IMR-90 (cell line): ENCODE results near the gene TAF11L11. TPM values are rescaled to one million over a fixed set of nuclear protein-coding genes. Genes with fewer than 3 reads are reported as not detected.
"Not testable (repeated sequence)": the region's sequence is repeated elsewhere in the genome, so short reads cannot be mapped to it uniquely, and the experiment has no call there.

ENCODE experiments used
- ATAC-seq: fragments of 200-7000 bp; cut with Tn5 transposase; 2 replicates; pipeline ENCODE4 v1.9.1; 2020; ENCODE audit warnings: low read depth, mild to moderate bottlenecking, moderate library complexity
- Bru-seq: library from RNA; stranded (reverse); fragments of 400-500 nt; gene quantifications from one replicate; lab custom pipeline; 2021; lab: Mats Ljungman, UMichigan
- BruChase-seq, 2 experiments: library from RNA; stranded (reverse); fragments of 400-500 nt; gene quantifications; one replicate each; lab custom pipeline; 2021; lab: Mats Ljungman, UMichigan
- BruUV-seq: library from RNA; stranded (reverse); fragments of 400-500 nt; replicated peaks from 2 replicates; lab custom pipeline; 2021; lab: Mats Ljungman, UMichigan
- CTCF ChIA-PET: fragments of 300-600 bp; formaldehyde crosslinking; extraction: SDS; loops from one replicate; lab custom pipeline; 2021; ENCODE audit warnings: antibody characterized with exemption; lab: Yijun Ruan, JAX
- POLR2A ChIA-PET: fragments of 300-600 bp; sonication (Branson Sonifier 250); formaldehyde crosslinking; loops from one replicate; lab custom pipeline; 2022; ENCODE audit warnings: antibody characterized with exemption; ENCODE audit not compliant: unreplicated experiment; lab: Charles Lee
- DNase-seq: peaks from one replicate; pipeline ENCODE4 v3.0.0; 2013
- H2AFZ ChIP-seq: replicated peaks from 2 replicates; pipeline ENCODE3; 2013; ENCODE audit warnings: low read length, mild to moderate bottlenecking; ENCODE audit not compliant: poor library complexity
- H2AK5ac ChIP-seq: 2 replicates; pipeline ENCODE4 v1.6.1; 2013; ENCODE audit warnings: low read depth, low read length, inconsistent platforms
- H2AK9ac ChIP-seq: replicated peaks from 2 replicates; pipeline ENCODE3; 2013; ENCODE audit warnings: mild to moderate bottlenecking, low read depth, low read length, moderate library complexity; ENCODE audit not compliant: poor library complexity
- H2BK120ac ChIP-seq: 2 replicates; pipeline ENCODE4 v1.6.1; 2013; ENCODE audit warnings: low read depth, low read length, inconsistent platforms
- H2BK15ac ChIP-seq: 3 replicates; pipeline ENCODE4 v1.6.1; 2013; ENCODE audit warnings: low read depth, low read length, inconsistent platforms
- H2BK20ac ChIP-seq: 2 replicates; pipeline ENCODE4 v1.6.1; 2013; ENCODE audit warnings: low read depth, mild to moderate bottlenecking, inconsistent platforms, low read length, moderate library complexity
- H2BK5ac ChIP-seq: 2 replicates; pipeline ENCODE4 v1.6.1; 2013; ENCODE audit warnings: mild to moderate bottlenecking, low read depth, low read length, inconsistent platforms; ENCODE audit not compliant: poor library complexity, severe bottlenecking
- H3K14ac ChIP-seq: replicated peaks from 2 replicates; pipeline ENCODE4 v1.6.1; 2013; ENCODE audit warnings: low read depth, low read length, inconsistent platforms
- H3K18ac ChIP-seq: 2 replicates; pipeline ENCODE4 v1.6.1; 2013; ENCODE audit warnings: low read depth, low read length, control low read depth
- H3K23ac ChIP-seq: 2 replicates; pipeline ENCODE4 v1.6.1; 2013; ENCODE audit warnings: low read depth, low read length, inconsistent platforms
- H3K27ac ChIP-seq: 2 replicates; pipeline ENCODE4 v1.5.1; 2013; ENCODE audit warnings: mild to moderate bottlenecking, control low read depth, low read length; ENCODE audit not compliant: insufficient read depth
- H3K27me3 ChIP-seq: 2 replicates; pipeline ENCODE4 v1.6.1; 2013; ENCODE audit warnings: low read length; ENCODE audit not compliant: control insufficient read depth, insufficient read depth
- H3K36me3 ChIP-seq: 2 replicates; pipeline ENCODE4 v1.6.1; 2013; ENCODE audit warnings: low read length, mixed read lengths; ENCODE audit not compliant: control insufficient read depth, insufficient read depth
- H3K4ac ChIP-seq: 2 replicates; pipeline ENCODE4 v1.6.1; 2013; ENCODE audit warnings: low read depth, low read length, inconsistent platforms
- H3K4me1 ChIP-seq: 2 replicates; pipeline ENCODE4 v1.6.1; 2013; ENCODE audit warnings: low read length, mixed read lengths; ENCODE audit not compliant: control insufficient read depth, insufficient read depth
- H3K4me2 ChIP-seq: 2 replicates; pipeline ENCODE4 v1.6.1; 2013; ENCODE audit warnings: low read depth, mild to moderate bottlenecking, control low read depth, low read length, moderate library complexity
- H3K4me3 ChIP-seq: 2 replicates; pipeline ENCODE4 v1.5.1; 2013; ENCODE audit warnings: low read depth, mild to moderate bottlenecking, control low read depth, low read length, moderate library complexity; ENCODE audit not compliant: insufficient read depth
- H3K56ac ChIP-seq: 2 replicates; pipeline ENCODE4 v1.6.1; 2013; ENCODE audit warnings: low read length, inconsistent platforms; ENCODE audit not compliant: insufficient read depth; ENCODE audit errors: extremely low read depth
- H3K79me1 ChIP-seq, 2 experiments: 2 replicates each; pipeline ENCODE4 v1.6.1; 2013; ENCODE audit warnings: low read length in 2 of 2, inconsistent platforms in 1 of 2, low read depth in 1 of 2
- H3K9ac ChIP-seq: 2 replicates; pipeline ENCODE4 v1.6.1; 2013; ENCODE audit warnings: low read depth, low read length, control low read depth
- H3K9me1 ChIP-seq: 2 replicates; pipeline ENCODE4 v1.6.1; 2013; ENCODE audit warnings: low read length, inconsistent platforms; ENCODE audit not compliant: insufficient read depth
- H3K9me3 ChIP-seq: 2 replicates; pipeline ENCODE4 v1.6.1; 2013; ENCODE audit warnings: low read length; ENCODE audit not compliant: control insufficient read depth, insufficient read depth
- H4K20me1 ChIP-seq: 2 replicates; pipeline ENCODE4 v1.6.1; 2013; ENCODE audit warnings: low read length, inconsistent platforms; ENCODE audit not compliant: insufficient read depth
- H4K5ac ChIP-seq: 2 replicates; pipeline ENCODE4 v1.6.1; 2013; ENCODE audit warnings: mild to moderate bottlenecking, low read depth, low read length, control low read depth
- H4K8ac ChIP-seq, 2 experiments: 2 replicates each; pipeline ENCODE4 v1.6.1; 2013; ENCODE audit warnings: low read depth in 2 of 2, low read length in 2 of 2, control low read depth in 1 of 2, inconsistent platforms in 1 of 2
- H4K91ac ChIP-seq: 2 replicates; pipeline ENCODE4 v1.6.1; 2013; ENCODE audit warnings: low read depth, low read length, inconsistent platforms; ENCODE audit not compliant: insufficient read depth
- WGBS, 2 experiments: methylation state at CpG; one replicate each; pipeline versions ENCODE4 v1.1.5 to v1.1.7; 2013; ENCODE audit warnings: missing lambda C conversion rate in 2 of 2; ENCODE audit not compliant: insufficient read length in 1 of 2; ENCODE audit errors: extremely low coverage in 2 of 2; 5-methylcytosine and 5-hydroxymethylcytosine counted together
- dilution Hi-C: fragments of 300-500 bp; cut with HindIII; formaldehyde crosslinking; loops from one replicate; pipeline ENCODE4 v1.14.3; 2018; ENCODE audit warnings: low sequenced_read_pairs; ENCODE audit not compliant: unreplicated experiment
- in situ Hi-C: fragments of 300-500 bp; cut with MboI; formaldehyde crosslinking; loops from 3 replicates; pipeline ENCODE4 v1.14.3; 2019; ENCODE audit warnings: low sequenced_read_pairs, inconsistent platforms, mixed read lengths
- intact Hi-C: fragments of 100-400 bp; cut with micrococcal nuclease; formaldehyde crosslinking; loops from 2 replicates; pipeline ENCODE4 v1.10.0; 2022
- long read RNA-seq: library from polyadenylated mRNA; unstranded; transcript quantifications from one replicate; pipeline ENCODE4 v2.0.0, GENCODE V29; 2021; ENCODE audit not compliant: unreplicated experiment
- polyA plus RNA-seq, 3 experiments: library from polyadenylated mRNA; depleted of rRNA; stranded (reverse); fragments of >200 nt; gene quantifications; 2 replicates each; pipeline ENCODE4 v1.2.3, GENCODE V29; 2012; ENCODE audit warnings: low replicate concordance in 1 of 3
- total RNA-seq: library from RNA; depleted of rRNA; stranded (reverse); fragments of >200 nt; gene quantifications from 2 replicates; pipeline ENCODE4 v1.2.3, GENCODE V29; 2012; rRNA removed

The TAF11L11 gene
- total RNA-seq (not detected in 2 replicates), polyA plus RNA-seq (2012; rRNA removed) (not detected in 2 replicates), Bru-seq, nascent RNA (not detected), BruChase-seq, experiment 1, labeled RNA remaining after a 6-hour chase (not detected), BruChase-seq, experiment 2, labeled RNA remaining after a 2-hour chase (not detected)
- not detected in 2 replicates for polyA plus RNA-seq (2012; cell fraction: cytosol; rRNA removed)
- not detected in 2 replicates for polyA plus RNA-seq (2012; cell fraction: nucleus; rRNA removed; ENCODE audit: low replicate concordance)
- long read RNA-seq = 0 reads

DNA sequence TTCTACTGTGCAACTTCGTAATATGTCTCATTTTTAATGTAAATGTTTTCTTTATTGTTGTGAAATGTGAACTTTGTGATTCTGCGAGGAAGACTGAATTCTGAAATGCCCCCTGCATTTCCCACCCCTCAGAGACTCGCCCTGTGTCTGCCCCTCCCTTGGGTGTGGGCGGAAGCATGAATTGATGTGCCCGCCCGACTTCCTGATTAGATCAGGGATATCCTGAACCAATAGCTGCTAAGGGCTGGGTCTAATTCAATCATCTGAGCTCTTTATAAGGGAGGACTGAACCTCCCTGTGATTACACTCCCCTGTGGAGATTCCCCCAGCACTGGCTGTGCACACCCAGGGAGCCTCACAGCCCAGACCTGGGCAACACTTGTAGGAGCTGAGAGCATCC lies at the start of gene TAF11L11:
TAF11L11 (plus strand) TSS at position 304 of the 400 bp plus-strand sequence.
- intact Hi-C loops, dilution Hi-C loops, H3K27me3 ChIP-seq, DNase-seq, H3K9me3 ChIP-seq, H3K27ac ChIP-seq, H3K9ac ChIP-seq, H2BK20ac ChIP-seq, ATAC-seq, H3K9me1 ChIP-seq, H4K5ac ChIP-seq, H2AFZ ChIP-seq, H2AK5ac ChIP-seq, H2BK15ac ChIP-seq, H2BK5ac ChIP-seq, H3K4me2 ChIP-seq, H4K8ac ChIP-seq, H3K18ac ChIP-seq, POLR2A ChIA-PET, H2BK120ac ChIP-seq, H3K4me1 ChIP-seq, H3K56ac ChIP-seq, H3K4ac ChIP-seq, H4K20me1 ChIP-seq, H3K4me3 ChIP-seq, H3K14ac ChIP-seq, BruUV-seq, H3K36me3 ChIP-seq, H3K23ac ChIP-seq, H3K79me1 ChIP-seq, in situ Hi-C loops, CTCF ChIA-PET, H4K91ac ChIP-seq, H2AK9ac ChIP-seq: not testable (repeated sequence)
- no CpG with 5 or more reads among the region's 6 CpGs for WGBS, 2 experiments

DNA sequence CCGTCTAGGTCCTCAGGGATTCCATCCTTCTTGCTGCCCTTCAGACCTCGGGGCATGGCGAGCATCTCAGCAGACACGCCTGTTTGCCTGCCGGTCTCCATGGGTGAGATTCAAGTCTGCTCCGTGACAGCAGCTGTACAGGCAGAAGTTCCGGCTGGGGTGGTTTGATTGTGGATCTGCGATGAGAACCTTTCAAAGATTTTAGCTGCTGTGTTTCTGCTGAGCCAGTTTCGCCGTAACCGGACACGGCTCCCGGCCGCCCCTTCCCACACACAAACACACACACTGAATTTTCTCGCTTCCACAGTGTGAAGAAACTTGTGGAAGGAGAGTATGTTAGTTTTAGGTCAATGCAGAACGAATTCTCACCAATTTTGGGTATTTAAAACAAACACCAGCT lies 18.3 kb upstream of the TAF11L11 start, which contains the start of gene TAF11L7:
TAF11L7 (minus strand) TSS at position 101 of the 400 bp plus-strand sequence.
- H4K8ac ChIP-seq, H2BK15ac ChIP-seq, H2BK120ac ChIP-seq, H4K91ac ChIP-seq, H3K56ac ChIP-seq, H3K4me2 ChIP-seq, H3K9me3 ChIP-seq, H3K9me1 ChIP-seq, H2AFZ ChIP-seq, CTCF ChIA-PET, H3K4me1 ChIP-seq, DNase-seq, H3K23ac ChIP-seq, H2BK5ac ChIP-seq, ATAC-seq, BruUV-seq, H3K79me1 ChIP-seq, H3K4me3 ChIP-seq, H3K9ac ChIP-seq, H4K20me1 ChIP-seq, H3K4ac ChIP-seq, intact Hi-C loops, POLR2A ChIA-PET, H3K14ac ChIP-seq, dilution Hi-C loops, H4K5ac ChIP-seq, H3K27me3 ChIP-seq, H2AK9ac ChIP-seq, H2AK5ac ChIP-seq, H3K27ac ChIP-seq, H2BK20ac ChIP-seq, in situ Hi-C loops, H3K36me3 ChIP-seq, H3K18ac ChIP-seq: not testable (repeated sequence)
- WGBS, 2 experiments = no CpG with 5 or more reads among the region's 16 CpGs
